ENCODE results near the gene TXNRD3.

- no peak for TF ChIP-seq CTCF (optimal IDR thresholded peaks at IDR 0.05 in 1 of 3, IDR thresholded peaks at IDR 0.05 in 1 of 3, conservative IDR thresholded peaks at IDR 0.05 in 1 of 3; ENCODE audit: extremely low read depth in 1 of 3, insufficient read depth in 2 of 3, low read length in 3 of 3)
- TF ChIP-seq EZH2 (IDR thresholded peaks at IDR 0.05; ENCODE audit: low read length) = no peak
Measured at GRCh38 chr3:126599101-126599500, 55.8 kb downstream of the TXNRD3 start.

Data from keratinocyte (primary cell).